Kidney (tissue), 14 donors: ENCODE results near the gene USP48. TPM values are rescaled to one million over a fixed set of nuclear protein-coding genes. Genes with fewer than 3 reads are reported as not detected.
A peak's percentile ranks its signal among the peaks of the same experiment; 100 is the strongest.

Experiments
- DNase-seq, 5 donors: peaks; one replicate each; pipeline ENCODE4 v3.0.0-alpha.2; 2013 to 2020
- FAIRE-seq: peaks from 2 replicates; lab custom pipeline; 2012; peaks lifted over from hg19 to GRCh38; lab: Jason Lieb, UNC
- H3K27ac ChIP-seq, 2 donors: one replicate each; pipeline ENCODE4 v1.7.0; 2013; ENCODE audit warnings: low read depth in 2 of 2, low read length in 2 of 2, inconsistent platforms in 1 of 2
- H3K27me3 ChIP-seq: one replicate; pipeline ENCODE4 v1.7.1; 2013; ENCODE audit warnings: low read length, inconsistent platforms; ENCODE audit not compliant: control insufficient read depth, insufficient read depth
- H3K36me3 ChIP-seq, 3 donors: one replicate each; pipeline versions ENCODE4 v1.7.0 to v1.7.1; 2013; ENCODE audit warnings: low read length in 3 of 3, control low read depth in 1 of 3, inconsistent platforms in 1 of 3; ENCODE audit not compliant: insufficient read depth in 3 of 3, control insufficient read depth in 2 of 3
- H3K4me1 ChIP-seq, 3 donors: one replicate each; pipeline versions ENCODE4 v1.7.0 to v1.7.1; 2013; ENCODE audit warnings: low read length in 3 of 3, inconsistent platforms in 1 of 3, low read depth in 1 of 3; ENCODE audit not compliant: control insufficient read depth in 2 of 3, insufficient read depth in 2 of 3
- H3K4me3 ChIP-seq, 3 donors: one replicate each; pipeline versions ENCODE4 v1.7.0 to v1.8.1; 2013; ENCODE audit warnings: low read length in 3 of 3, control low read depth in 1 of 3, inconsistent platforms in 1 of 3
- H3K9ac ChIP-seq, 3 donors: one replicate each; pipeline versions ENCODE4 v1.7.0 to v1.7.1; 2013; ENCODE audit warnings: low read length in 3 of 3, control low read depth in 1 of 3, inconsistent platforms in 1 of 3
- H3K9me3 ChIP-seq, 3 donors: one replicate each; pipeline versions ENCODE4 v1.7.0 to v1.7.1; 2013; ENCODE audit warnings: low read length in 3 of 3, control low read depth in 1 of 3, inconsistent platforms in 1 of 3; ENCODE audit not compliant: control insufficient read depth in 2 of 3, insufficient read depth in 1 of 3
- CTCF ChIP-seq: IDR thresholded peaks from 3 replicates; pipeline ENCODE4 v1.5.1; 2012; ENCODE audit warnings: mild to moderate bottlenecking, moderate library complexity, borderline replicate concordance; ENCODE audit not compliant: insufficient read depth; ENCODE audit errors: extremely low read depth
- intact Hi-C: fragments of 100-400 bp; cut with DNase I; formaldehyde crosslinking; loops from one replicate; pipeline ENCODE4 v1.11.1; 2022
- polyA plus RNA-seq: library from polyadenylated mRNA; stranded (reverse); fragments of 350-450 nt; fragmentation: Illumina TruSeq; extraction: RNeasy Lipid Tissue Mini Kit (QIAGEN cat#74804); gene quantifications from one replicate; pipeline ENCODE4 v1.2.3, GENCODE V29; 2014; ENCODE audit warnings: low read depth, low replicate concordance; ENCODE audit not compliant: insufficient read depth
- total RNA-seq: library from RNA; stranded (reverse); fragmentation: NEBNext Ultra II Directional; extraction: Animal tissue kit (Norgen Biotek cat#: 25700); gene quantifications from one replicate; pipeline ENCODE4 v1.2.1, GENCODE V29; 2021
- donor health status: control.
- donor health status: control.
- donor health status: control.
- donor health status: control.
- donor health status: control.
- donor health status: DM: yes; HTN: yes; CAD: no.
- donor health status: Normal renal cell carcinoma (clear cell type).

The USP48 gene
- total and polyA plus RNA-seq, 2 donors from 2014 or later, result 16.7 to 62.8 TPM

DNA sequence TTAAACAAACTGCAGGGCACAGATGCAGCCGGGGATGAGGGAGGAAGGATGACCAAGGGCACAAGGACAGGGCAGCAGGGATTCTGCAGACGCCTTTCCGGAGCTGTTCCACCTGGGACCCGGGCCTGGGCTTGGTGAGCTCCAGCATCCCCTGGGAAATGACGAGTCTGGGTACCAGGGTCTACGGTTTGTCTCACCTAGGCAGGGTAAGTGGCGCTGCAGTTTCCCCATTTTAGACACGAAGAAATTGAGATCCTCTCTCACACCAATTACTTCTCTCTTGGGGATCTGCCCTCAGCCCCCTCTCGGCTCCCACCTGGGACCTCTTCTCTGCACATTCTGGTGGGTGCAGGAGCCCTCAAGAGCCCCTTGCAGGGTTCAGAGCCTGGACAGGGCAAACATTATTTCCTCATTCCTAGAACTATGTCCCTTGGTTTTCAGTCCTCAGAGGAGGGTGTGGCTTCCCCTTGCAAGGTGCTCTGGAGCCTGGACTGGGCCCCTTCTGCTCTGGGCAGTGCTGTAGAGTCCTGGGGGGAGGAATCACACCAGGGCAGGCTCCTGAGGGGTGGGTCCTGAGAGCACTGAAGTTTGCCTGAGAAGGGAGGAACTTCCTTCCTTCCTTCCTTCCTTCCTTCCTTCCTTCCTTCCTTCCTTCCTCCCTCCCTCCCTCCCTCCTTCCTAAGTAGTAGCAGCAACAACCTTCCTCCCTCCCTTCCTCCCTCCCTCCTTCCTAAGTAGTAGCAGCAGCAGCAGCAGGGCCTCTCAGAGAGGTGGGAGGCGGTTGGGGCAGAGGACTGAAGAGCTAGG is 129.8 kb downstream of the USP48 start:
- DNase-seq (no peak), FAIRE-seq (no peak)
- Histone ChIP-seq H3K27me3 (no peaks in the 10 kb centered on the region), H3K4me3 (no peak overlapping the region), H3K27ac (peak overlapping the region; percentile 71 to 76), H3K36me3 (no peaks in the 10 kb centered on the region), H3K9ac (no peak overlapping the region), H3K4me1 (peaks cover 0 to 20% (median 13%) of the 10 kb centered on the region in 3 donors), H3K9me3 (no peaks in the 10 kb centered on the region)
- intact Hi-C loops, result no loop called here
- TF ChIP-seq CTCF, result no peak

GRCh38 chr1:21652101-21652936 is 130.6 kb downstream of the USP48 start:
- FAIRE-seq (no peak), DNase-seq (peak in 1 of 5 donors; percentile 16)
- Histone ChIP-seq H3K9ac (peak overlapping the region in 1 of 3 donors; percentile 34), H3K9me3 (no peaks in the 10 kb centered on the region), H3K36me3 (peaks cover 0 to 2% (median 0%) of the 10 kb centered on the region in 3 donors), H3K27me3 (no peaks in the 10 kb centered on the region), H3K4me3 (no peak overlapping the region), H3K4me1 (peaks cover 0 to 24% (median 13%) of the 10 kb centered on the region in 3 donors), H3K27ac (peak overlapping the region; percentile 71 to 76)
- TF ChIP-seq CTCF, result no peak
- intact Hi-C loops, result no loop called here

GRCh38 chr1:21651214-21652042 is 131.5 kb downstream of the USP48 start:
- FAIRE-seq (no peak), DNase-seq (peak in 3 of 5 donors; percentile 75 to 86 (median 83))
- intact Hi-C loops, result no loop called here
- no peak for TF ChIP-seq CTCF
- H3K9me3 ChIP-seq, result no peaks in the 10 kb centered on the region
- peak overlapping the region; percentile 43 to 82 (median 63) for H3K4me3 ChIP-seq
- H3K27ac ChIP-seq, result peak overlapping the region; percentile 64 to 75
- peaks cover 0 to 18% (median 8%) of the 10 kb centered on the region in 3 donors for H3K4me1 ChIP-seq
- H3K27me3 ChIP-seq, result no peaks in the 10 kb centered on the region
- peak overlapping the region in 2 of 3 donors; percentile 54 to 57 for H3K9ac ChIP-seq
- peaks cover 0 to 2% (median 0%) of the 10 kb centered on the region in 3 donors for H3K36me3 ChIP-seq
